Suprapubic skin (tissue), 3 donors: Measurements from ENCODE around the gene SKIC8.

ENCODE experiments used
- POLR2A ChIP-seq, 2 donors: fragments of 450-650 bp; IDR thresholded peaks; one replicate each; pipeline ENCODE4 v1.6.1; 2017; ENCODE audit warnings: antibody characterized with exemption in 2 of 2, mild to moderate bottlenecking in 2 of 2, moderate library complexity in 2 of 2
- TF ChIP-seq, protein P1 (sequence below), 2 donors: fragments of 200-600 bp in 1 of 2; fragments of 450-650 bp in 1 of 2; sonication (generic) in 1 of 2; IDR thresholded peaks; one replicate each; pipeline ENCODE4 v1.5.1; 2016 to 2019; ENCODE audit warnings: antibody characterized with exemption in 2 of 2, mild to moderate bottlenecking in 1 of 2, moderate library complexity in 1 of 2

DNA sequence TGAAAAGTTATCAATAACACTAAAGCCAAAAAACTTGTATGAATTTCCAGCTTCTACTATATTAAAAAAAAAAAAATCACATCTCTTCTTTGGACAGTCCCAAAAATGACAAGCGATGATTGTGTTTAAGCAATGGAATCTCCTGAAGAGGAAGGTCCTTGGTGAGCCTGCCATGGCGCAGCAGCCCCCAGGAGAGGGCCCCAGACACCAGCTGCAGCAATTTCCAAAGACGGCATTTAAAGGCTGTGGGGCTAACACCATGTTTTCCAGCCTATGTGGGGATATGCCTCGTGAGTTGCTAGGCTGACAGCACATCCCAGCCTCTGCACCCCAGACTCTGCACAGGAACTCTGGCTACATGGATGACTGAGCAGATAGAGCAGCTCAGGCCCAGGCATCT lies 14.7 kb downstream of the SKIC8 start:
- no peak for TF ChIP-seq POLR2A (IDR thresholded peaks at IDR 0.05)
- TF ChIP-seq, protein P1, sequence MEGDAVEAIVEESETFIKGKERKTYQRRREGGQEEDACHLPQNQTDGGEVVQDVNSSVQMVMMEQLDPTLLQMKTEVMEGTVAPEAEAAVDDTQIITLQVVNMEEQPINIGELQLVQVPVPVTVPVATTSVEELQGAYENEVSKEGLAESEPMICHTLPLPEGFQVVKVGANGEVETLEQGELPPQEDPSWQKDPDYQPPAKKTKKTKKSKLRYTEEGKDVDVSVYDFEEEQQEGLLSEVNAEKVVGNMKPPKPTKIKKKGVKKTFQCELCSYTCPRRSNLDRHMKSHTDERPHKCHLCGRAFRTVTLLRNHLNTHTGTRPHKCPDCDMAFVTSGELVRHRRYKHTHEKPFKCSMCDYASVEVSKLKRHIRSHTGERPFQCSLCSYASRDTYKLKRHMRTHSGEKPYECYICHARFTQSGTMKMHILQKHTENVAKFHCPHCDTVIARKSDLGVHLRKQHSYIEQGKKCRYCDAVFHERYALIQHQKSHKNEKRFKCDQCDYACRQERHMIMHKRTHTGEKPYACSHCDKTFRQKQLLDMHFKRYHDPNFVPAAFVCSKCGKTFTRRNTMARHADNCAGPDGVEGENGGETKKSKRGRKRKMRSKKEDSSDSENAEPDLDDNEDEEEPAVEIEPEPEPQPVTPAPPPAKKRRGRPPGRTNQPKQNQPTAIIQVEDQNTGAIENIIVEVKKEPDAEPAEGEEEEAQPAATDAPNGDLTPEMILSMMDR (IDR thresholded peaks at IDR 0.05), result no peak
